ENCODE data around the gene XAGE2. TPM values are rescaled to one million over a fixed set of nuclear protein-coding genes. Genes with fewer than 3 reads are reported as not detected.

Gene XAGE2
- total RNA-seq, 3 donors from 2014 or later, result not detected

DNA sequence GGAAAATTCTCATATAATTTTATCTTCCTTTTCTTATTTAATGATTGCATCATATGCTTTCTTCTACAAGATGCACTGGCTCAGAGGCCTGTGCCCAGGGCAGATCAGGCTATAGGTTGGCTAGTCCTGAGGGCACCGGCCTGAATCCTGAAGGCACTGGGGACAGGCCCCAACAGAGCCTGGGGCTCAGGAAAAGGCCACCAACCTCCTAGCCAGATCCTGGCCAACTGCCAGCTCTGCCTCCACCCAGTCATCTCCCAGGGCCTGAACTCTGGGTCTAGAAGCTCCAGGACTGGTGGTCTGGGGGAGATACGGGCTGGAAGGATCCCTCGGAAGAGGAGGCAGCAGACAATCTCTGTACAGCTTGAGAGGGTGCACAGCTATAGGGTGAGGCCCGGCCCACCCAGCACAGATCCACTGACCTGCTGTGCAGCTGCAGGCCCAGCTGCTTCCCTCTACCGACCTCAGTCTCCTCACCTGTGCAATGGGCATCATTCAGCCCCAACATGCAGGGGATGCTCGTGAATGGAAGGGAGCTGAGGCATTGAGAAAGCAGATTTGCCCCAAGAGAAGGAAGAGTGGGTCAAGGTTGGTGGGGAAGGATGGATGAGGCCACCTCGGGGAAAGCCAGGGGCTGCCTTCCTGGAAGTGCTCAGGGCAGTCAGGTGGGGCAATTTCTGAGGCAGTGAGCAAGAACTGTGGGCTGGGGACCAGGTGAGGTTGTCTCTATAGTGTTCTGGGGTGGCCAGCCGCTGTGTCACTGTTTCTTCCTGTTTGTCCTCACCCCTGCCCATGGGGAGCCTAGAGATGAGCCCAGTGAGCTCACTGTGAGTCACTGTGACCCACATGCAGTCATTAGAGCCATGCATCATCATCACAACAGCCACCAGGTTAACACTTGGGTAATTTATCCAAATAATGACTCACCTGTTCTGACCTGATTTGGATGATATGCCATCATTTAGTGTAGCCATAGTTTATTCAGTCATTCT, 22.4 kb upstream of the XAGE2 start:
- TF ChIP-seq POLR2A (IDR thresholded peaks at IDR 0.05) (no peak), POLR2AphosphoS5 (IDR thresholded peaks at IDR 0.05) (no peak)
- TF ChIP-seq, protein P1, sequence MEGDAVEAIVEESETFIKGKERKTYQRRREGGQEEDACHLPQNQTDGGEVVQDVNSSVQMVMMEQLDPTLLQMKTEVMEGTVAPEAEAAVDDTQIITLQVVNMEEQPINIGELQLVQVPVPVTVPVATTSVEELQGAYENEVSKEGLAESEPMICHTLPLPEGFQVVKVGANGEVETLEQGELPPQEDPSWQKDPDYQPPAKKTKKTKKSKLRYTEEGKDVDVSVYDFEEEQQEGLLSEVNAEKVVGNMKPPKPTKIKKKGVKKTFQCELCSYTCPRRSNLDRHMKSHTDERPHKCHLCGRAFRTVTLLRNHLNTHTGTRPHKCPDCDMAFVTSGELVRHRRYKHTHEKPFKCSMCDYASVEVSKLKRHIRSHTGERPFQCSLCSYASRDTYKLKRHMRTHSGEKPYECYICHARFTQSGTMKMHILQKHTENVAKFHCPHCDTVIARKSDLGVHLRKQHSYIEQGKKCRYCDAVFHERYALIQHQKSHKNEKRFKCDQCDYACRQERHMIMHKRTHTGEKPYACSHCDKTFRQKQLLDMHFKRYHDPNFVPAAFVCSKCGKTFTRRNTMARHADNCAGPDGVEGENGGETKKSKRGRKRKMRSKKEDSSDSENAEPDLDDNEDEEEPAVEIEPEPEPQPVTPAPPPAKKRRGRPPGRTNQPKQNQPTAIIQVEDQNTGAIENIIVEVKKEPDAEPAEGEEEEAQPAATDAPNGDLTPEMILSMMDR (IDR thresholded peaks at IDR 0.05), result no peak
- intact Hi-C loops (cut with DNase I; ENCODE audit: low total_unique reads), result no loop called here
- Histone ChIP-seq H3K27ac (peak overlapping the region in 1 of 2 donors; percentile 32), H3K27me3 (peaks cover 0 to 35% of the 10 kb centered on the region in 2 donors), H3K36me3 (no peaks in the 10 kb centered on the region), H3K4me1 (no peaks in the 10 kb centered on the region), H3K9me3 (no peaks in the 10 kb centered on the region), H3K4me3 (no peak overlapping the region)
- no peak for DNase-seq (ENCODE audit: low spot score in 2 of 2)

DNA sequence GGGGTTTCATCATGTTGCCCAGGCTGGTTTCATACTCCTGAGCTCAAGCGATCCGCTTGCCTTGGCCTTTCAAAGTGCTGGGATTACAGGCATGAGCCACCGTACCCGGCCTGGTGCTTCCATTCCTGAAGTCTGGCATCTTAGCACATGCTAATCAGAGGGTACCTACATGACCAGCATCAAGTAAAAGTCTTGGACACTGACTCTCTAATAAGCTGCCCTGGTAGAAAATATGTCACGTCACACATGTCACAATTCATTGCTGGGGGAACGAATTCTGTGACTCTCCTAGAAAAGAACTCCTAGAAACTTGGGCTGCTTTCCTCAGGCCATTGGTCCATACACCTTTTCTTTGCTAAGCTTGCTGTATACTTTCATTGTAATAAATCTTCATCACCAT, 19.1 kb upstream of the XAGE2 start:
- Histone ChIP-seq H3K4me1 (no peaks in the 10 kb centered on the region), H3K27ac (no peak overlapping the region), H3K27me3 (peaks cover 0 to 44% of the 10 kb centered on the region in 2 donors), H3K36me3 (no peaks in the 10 kb centered on the region), H3K9me3 (no peaks in the 10 kb centered on the region), H3K4me3 (no peak overlapping the region)
- DNase-seq (ENCODE audit: low spot score in 2 of 2), result no peak
- no peak for TF ChIP-seq POLR2AphosphoS5 (IDR thresholded peaks at IDR 0.05)
- intact Hi-C loops (cut with DNase I; ENCODE audit: low total_unique reads), result no loop called here

DNA sequence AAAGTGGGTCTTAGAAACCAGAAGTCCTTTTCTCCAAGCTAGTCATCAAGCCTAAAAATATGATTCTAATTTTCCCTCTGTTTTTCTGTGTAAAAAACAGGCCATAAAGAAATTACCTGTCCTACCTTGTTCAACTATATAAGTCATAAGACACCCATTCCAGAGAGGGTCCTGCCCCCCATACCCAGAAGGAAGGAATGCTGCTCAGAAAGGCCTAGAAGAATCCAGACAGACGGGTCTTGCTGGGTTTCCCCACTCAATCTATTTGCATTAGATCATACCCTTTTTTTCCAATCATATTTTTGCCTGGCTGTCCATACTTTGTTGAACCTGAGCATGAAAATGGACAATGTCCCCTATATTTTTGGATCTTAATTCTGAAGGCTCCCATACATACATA, 16.3 kb upstream of the XAGE2 start:
- intact Hi-C loops (cut with DNase I; ENCODE audit: low total_unique reads), result no loop called here
- Histone ChIP-seq H3K27ac (no peak overlapping the region), H3K4me3 (no peak overlapping the region), H3K9me3 (no peaks in the 10 kb centered on the region), H3K27me3 (peaks cover 0 to 41% of the 10 kb centered on the region in 2 donors), H3K4me1 (no peaks in the 10 kb centered on the region), H3K36me3 (no peaks in the 10 kb centered on the region)
- DNase-seq (ENCODE audit: low spot score in 2 of 2), result no peak
- TF ChIP-seq, protein P1 (IDR thresholded peaks at IDR 0.05), result no peak
- TF ChIP-seq POLR2AphosphoS5 (IDR thresholded peaks at IDR 0.05) (no peak), POLR2A (IDR thresholded peaks at IDR 0.05) (no peak)

DNA sequence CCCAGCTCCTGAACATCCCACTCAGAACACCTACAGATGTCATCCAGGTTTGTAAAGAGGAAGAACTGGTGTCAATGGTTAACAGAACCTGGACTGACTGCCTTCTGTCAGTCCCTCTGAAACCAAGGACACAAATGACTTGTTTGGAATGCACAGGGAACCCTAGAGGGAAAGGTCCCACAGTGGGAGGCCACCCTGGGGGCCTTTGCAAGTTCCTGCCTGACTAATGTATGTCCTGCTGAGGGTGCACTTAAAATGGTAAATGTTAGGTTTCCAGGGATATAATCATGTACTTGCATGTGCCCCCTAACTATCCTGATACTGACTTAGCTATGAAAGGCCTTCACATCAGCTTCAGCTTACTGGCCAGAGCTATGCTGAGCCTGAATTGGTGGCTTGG, 15.0 kb upstream of the XAGE2 start:
- no peaks in the 10 kb centered on the region for H3K36me3 ChIP-seq
- H3K4me3 ChIP-seq, result no peak overlapping the region
- intact Hi-C loops (cut with DNase I; ENCODE audit: low total_unique reads), result no loop called here
- no peak for DNase-seq (ENCODE audit: low spot score in 2 of 2)
- peaks cover 0 to 45% of the 10 kb centered on the region in 2 donors for H3K27me3 ChIP-seq
- no peaks in the 10 kb centered on the region for H3K9me3 ChIP-seq
- no peaks in the 10 kb centered on the region for H3K4me1 ChIP-seq
- no peak overlapping the region for H3K27ac ChIP-seq
- TF ChIP-seq POLR2AphosphoS5 (IDR thresholded peaks at IDR 0.05) (no peak), POLR2A (IDR thresholded peaks at IDR 0.05) (no peak)
- TF ChIP-seq, protein P1 (IDR thresholded peaks at IDR 0.05), result no peak

DNA sequence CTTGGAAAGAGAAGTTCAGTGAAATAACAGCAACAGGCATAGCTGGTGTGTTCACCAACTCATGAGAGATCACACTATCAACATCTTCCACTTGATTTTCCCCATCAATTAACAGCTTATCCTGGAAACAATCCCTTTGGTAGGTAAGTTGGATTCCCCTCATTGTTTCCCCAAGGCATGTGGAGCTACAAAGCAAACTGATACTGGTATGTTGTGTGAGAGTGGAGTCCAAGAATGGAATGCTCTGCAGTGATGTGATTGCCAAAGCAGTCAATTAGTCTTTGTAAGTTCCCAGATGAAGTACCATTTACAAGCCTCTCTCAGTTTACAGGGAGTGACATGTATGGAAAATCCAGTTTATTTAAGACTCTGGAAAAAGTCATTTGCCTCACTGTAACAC, 13.7 kb upstream of the XAGE2 start:
- peaks cover 0 to 44% of the 10 kb centered on the region in 2 donors for H3K27me3 ChIP-seq
- H3K4me1 ChIP-seq, result no peaks in the 10 kb centered on the region
- H3K4me3 ChIP-seq, result no peak overlapping the region
- intact Hi-C loops (cut with DNase I; ENCODE audit: low total_unique reads), result no loop called here
- H3K36me3 ChIP-seq, result no peaks in the 10 kb centered on the region
- DNase-seq (ENCODE audit: low spot score in 2 of 2), result no peak
- H3K27ac ChIP-seq, result no peak overlapping the region
- H3K9me3 ChIP-seq, result no peaks in the 10 kb centered on the region
- TF ChIP-seq POLR2A (IDR thresholded peaks at IDR 0.05) (no peak), POLR2AphosphoS5 (IDR thresholded peaks at IDR 0.05) (no peak)
- TF ChIP-seq, protein P1 (IDR thresholded peaks at IDR 0.05), result no peak
